Measurements from ENCODE around the gene IGFBP4. TPM values are rescaled to one million over a fixed set of nuclear protein-coding genes. Genes with fewer than 3 reads are reported as not detected.

IGFBP4 gene
- total RNA-seq, 4 donors from 2014 or later: 675 to 1,301 (median 748) TPM

- TF ChIP-seq EP300 (IDR thresholded peaks at IDR 0.05) (no peak), POLR2A (IDR thresholded peaks at IDR 0.05) (no peak), CTCF (IDR thresholded peaks at IDR 0.05) (no peak)
- H3K4me1 ChIP-seq: peaks cover 0 to 26% (median 4%) of the 10 kb centered on the region in 4 donors
- H3K9me3 ChIP-seq: peaks cover 0 to 4% (median 0%) of the 10 kb centered on the region in 4 donors
- H3K27ac ChIP-seq: no peak within 1 kb of the TSS
- no peaks in the 10 kb centered on the region for H3K36me3 ChIP-seq
- no peak within 1 kb of the TSS for H3K4me3 ChIP-seq
- no peaks in the 10 kb centered on the region for H3K27me3 ChIP-seq
- WGBS, 2 donors: 84 to 89% methylated on average over 7 of the region's 7 CpGs
- no peak for DNase-seq (ENCODE audit: low spot score in 2 of 2)
These were observed 58.3 kb downstream of the IGFBP4 start, which contains the start of gene TNS4 for GRCh38 chr17:40501499-40501911. TNS4 (minus strand) TSS chr17:40501623; CDS start chr17:40496425, 5,198 bp downstream.

GRCh38 chr17:40502716-40503115 is 59.5 kb downstream of the IGFBP4 start:
- H3K4me3 ChIP-seq: no peak overlapping the region
- 91 to 95% methylated on average over 5 of the region's 5 CpGs for WGBS, 2 donors
- H3K36me3 ChIP-seq: no peaks in the 10 kb centered on the region
- H3K27ac ChIP-seq: no peak overlapping the region
- peaks cover 0 to 4% (median 0%) of the 10 kb centered on the region in 4 donors for H3K9me3 ChIP-seq
- TF ChIP-seq CTCF (IDR thresholded peaks at IDR 0.05) (no peak), EP300 (IDR thresholded peaks at IDR 0.05) (no peak), POLR2A (IDR thresholded peaks at IDR 0.05) (no peak)
- H3K27me3 ChIP-seq: no peaks in the 10 kb centered on the region
- H3K4me1 ChIP-seq: peaks cover 0 to 26% (median 4%) of the 10 kb centered on the region in 4 donors
- no peak for DNase-seq (ENCODE audit: low spot score in 2 of 2)

- WGBS, 2 donors: 96 to 98% methylated on average over 2 of the region's 2 CpGs
These were observed 59.9 kb downstream of the IGFBP4 start for GRCh38 chr17:40503154-40503553.

GRCh38 chr17:40506786-40507185 is 63.5 kb downstream of the IGFBP4 start:
- DNase-seq (ENCODE audit: low spot score in 2 of 2): no peak
- Histone ChIP-seq H3K27ac (no peak overlapping the region), H3K4me1 (peaks cover 0 to 11% (median 0%) of the 10 kb centered on the region in 4 donors), H3K27me3 (no peaks in the 10 kb centered on the region), H3K9me3 (peaks cover 0 to 4% (median 0%) of the 10 kb centered on the region in 4 donors), H3K4me3 (no peak overlapping the region), H3K36me3 (no peaks in the 10 kb centered on the region)
- TF ChIP-seq EP300 (IDR thresholded peaks at IDR 0.05) (no peak), CTCF (IDR thresholded peaks at IDR 0.05) (no peak), POLR2A (IDR thresholded peaks at IDR 0.05) (no peak)
- WGBS, 2 donors: 78 to 85% methylated on average over 5 of the region's 5 CpGs

More at GRCh38 chr17:40503154-40503553, 59.9 kb downstream of the IGFBP4 start:
- Histone ChIP-seq H3K4me3 (no peak overlapping the region), H3K27me3 (no peaks in the 10 kb centered on the region), H3K36me3 (no peaks in the 10 kb centered on the region), H3K4me1 (peaks cover 0 to 22% (median 4%) of the 10 kb centered on the region in 4 donors), H3K27ac (no peak overlapping the region), H3K9me3 (peaks cover 0 to 4% (median 0%) of the 10 kb centered on the region in 4 donors)
- TF ChIP-seq CTCF (IDR thresholded peaks at IDR 0.05): no peak
- TF ChIP-seq POLR2A (IDR thresholded peaks at IDR 0.05): no peak
- DNase-seq (ENCODE audit: low spot score in 2 of 2): no peak

Other genes starting within 250 kb of the IGFBP4 start
- 10 to 100 TPM in 2 of 4 donors, 1 to 10 TPM in 2; 7.7 to 11.1 (median 9.5) TPM for gene WIPF2, start 224.1 kb upstream of the IGFBP4 start, total RNA-seq
- gene CDC6, start 155.6 kb upstream of the IGFBP4 start, total RNA-seq: 1 to 10 TPM in 1 of 4 donors, under 1 TPM in 3; 0.20 to 1.8 (median 0.43) TPM
- 10 to 100 TPM; 28.9 to 58.2 (median 46.4) TPM for gene RARA, start 134.3 kb upstream of the IGFBP4 start, total RNA-seq
- gene GJD3, start 78.7 kb upstream of the IGFBP4 start, total RNA-seq: not detected
- 1 to 10 TPM in 3 of 4 donors, under 1 TPM in 1; 0.21 to 7.1 (median 2.6) TPM for gene TOP2A, start 25.6 kb upstream of the IGFBP4 start, total RNA-seq
- gene TNS4, start 58.2 kb downstream of the IGFBP4 start, total RNA-seq: under 1 TPM in 1 of 4 donors, not detected in 3; 0.30 TPM
- 1 to 10 TPM in 1 of 4 donors, not detected in 3; 1.5 TPM for gene CCR7, start 122.0 kb downstream of the IGFBP4 start, total RNA-seq
- gene SMARCE1, start 204.4 kb downstream of the IGFBP4 start, total RNA-seq: 100 to 1,000 TPM in 1 of 4 donors, 10 to 100 TPM in 3; 67.2 to 113 (median 95.1) TPM
- gene KRT222, start 221.7 kb downstream of the IGFBP4 start, total RNA-seq: 10 to 100 TPM in 1 of 4 donors, 1 to 10 TPM in 3; 2.7 to 17.9 (median 7.6) TPM

Data from tibial nerve (tissue), 4 donors.